COR-L47 (cell line): ENCODE data around the gene FAM13C.
"Not testable (repeated sequence)": the region's sequence is repeated elsewhere in the genome, so short reads cannot be mapped to it uniquely, and the experiment has no call there.

ENCODE experiments used
- DNase-seq: peaks from one replicate; lab custom pipeline; 2025; lab: John Stamatoyannopoulos, UW

Gene FAM13C

GRCh38 chr10:59276133-59276532 lies 86.2 kb downstream of the FAM13C start:
- no peak for DNase-seq

- DNase-seq: no peak
Observed at GRCh38 chr10:59273445-59273844, 88.9 kb downstream of the FAM13C start.

- DNase-seq: no peak
Observed at GRCh38 chr10:59272061-59272460, 90.3 kb downstream of the FAM13C start.

- DNase-seq: peak; percentile 30
Observed at GRCh38 chr10:59271160-59271559, 91.2 kb downstream of the FAM13C start.

- DNase-seq: no peak
Observed at GRCh38 chr10:59270492-59270891, 91.9 kb downstream of the FAM13C start.

GRCh38 chr10:59269651-59270050 lies 92.7 kb downstream of the FAM13C start:
- no peak for DNase-seq

- no peak for DNase-seq
Observed at GRCh38 chr10:59268460-59268859, 93.9 kb downstream of the FAM13C start.

- no peak for DNase-seq
Observed at GRCh38 chr10:59266321-59266720, 96.0 kb downstream of the FAM13C start.

GRCh38 chr10:59265141-59265540 lies 97.2 kb downstream of the FAM13C start:
- no peak for DNase-seq

GRCh38 chr10:59258890-59259289 lies 103.5 kb downstream of the FAM13C start:
- no peak for DNase-seq

GRCh38 chr10:59257224-59257623 lies 105.1 kb downstream of the FAM13C start:
- DNase-seq: no peak

- DNase-seq: no peak
Observed at GRCh38 chr10:59255463-59255862, 106.9 kb downstream of the FAM13C start.

- DNase-seq: no peak
Observed at GRCh38 chr10:59252491-59252890, 109.9 kb downstream of the FAM13C start.

GRCh38 chr10:59245686-59246085 lies 116.7 kb downstream of the FAM13C start:
- no peak for DNase-seq

- DNase-seq: no peak
Observed at GRCh38 chr10:59244871-59245270, 117.5 kb downstream of the FAM13C start.

GRCh38 chr10:59243611-59244195 lies 118.6 kb downstream of the FAM13C start:
- no peak for DNase-seq

GRCh38 chr10:59242991-59243390 lies 119.4 kb downstream of the FAM13C start:
- no peak for DNase-seq

GRCh38 chr10:59242057-59242456 lies 120.3 kb downstream of the FAM13C start:
- no peak for DNase-seq

- peak; percentile 55 for DNase-seq
Observed at GRCh38 chr10:59240582-59241183, 121.7 kb downstream of the FAM13C start.

- not testable (repeated sequence) for DNase-seq
Observed at GRCh38 chr10:59239108-59239507, 123.2 kb downstream of the FAM13C start.

- no peak for DNase-seq
Observed at GRCh38 chr10:59237775-59238174, 124.6 kb downstream of the FAM13C start.

- DNase-seq: no peak
Observed at GRCh38 chr10:59236064-59236697, 126.2 kb downstream of the FAM13C start.

- DNase-seq: peak; percentile 11
Observed at GRCh38 chr10:59234816-59235429, 127.4 kb downstream of the FAM13C start.
